Loucy (cell line): ENCODE results near the gene KLK15.

Experiments
- H2AFZ ChIP-seq: fragments of 200-600 bp; sonication (generic); 2 replicates; pipeline ENCODE4 v1.6.0; 2016; ENCODE audit warnings: antibody characterized with exemption, mild to moderate bottlenecking, low read length, moderate library complexity
- H3F3A ChIP-seq: fragments of 200-600 bp; 2 replicates; pipeline ENCODE4 v1.6.0; 2016; ENCODE audit warnings: antibody characterized with exemption, low read depth, mild to moderate bottlenecking
- H3K27me3 ChIP-seq: fragments of 200-600 bp; sonication (generic); 2 replicates; pipeline ENCODE4 v1.6.1; 2014; ENCODE audit warnings: low read length, mild to moderate bottlenecking; ENCODE audit not compliant: insufficient read depth, poor library complexity, severe bottlenecking
- H3K36me3 ChIP-seq: fragments of 200-600 bp; sonication (generic); 2 replicates; pipeline ENCODE4 v1.6.1; 2016; ENCODE audit warnings: low read length; ENCODE audit not compliant: insufficient read depth
- H3K4me1 ChIP-seq: fragments of 200-600 bp; sonication (generic); 2 replicates; pipeline ENCODE4 v1.5.1; 2014; ENCODE audit warnings: low read length, mild to moderate bottlenecking; ENCODE audit not compliant: insufficient read depth, poor library complexity, severe bottlenecking
- H3K4me2 ChIP-seq: fragments of 200-600 bp; sonication (generic); 2 replicates; pipeline ENCODE4 v1.6.0; 2014; ENCODE audit warnings: antibody characterized with exemption, low read length, low read depth, mild to moderate bottlenecking; ENCODE audit not compliant: poor library complexity, severe bottlenecking
- H3K4me3 ChIP-seq: fragments of 200-600 bp; sonication (generic); 2 replicates; pipeline ENCODE4 v1.5.1; 2014; ENCODE audit warnings: low read length, mild to moderate bottlenecking, mixed read lengths; ENCODE audit not compliant: poor library complexity, severe bottlenecking
- H3K79me2 ChIP-seq: fragments of 200-600 bp; sonication (generic); 2 replicates; pipeline ENCODE4 v1.6.1; 2014; ENCODE audit warnings: low read length; ENCODE audit not compliant: insufficient read depth
- H3K9ac ChIP-seq: fragments of 200-600 bp; sonication (generic); 2 replicates; pipeline ENCODE4 v1.6.0; 2014; ENCODE audit warnings: mild to moderate bottlenecking, low read depth, low read length, moderate library complexity; ENCODE audit not compliant: poor library complexity, severe bottlenecking
- H3K9me2 ChIP-seq: fragments of 200-600 bp; sonication (generic); replicated peaks from 2 replicates; pipeline ENCODE4 v1.6.1; 2016; ENCODE audit warnings: low read depth, low read length, mixed read lengths
- H3K9me3 ChIP-seq: fragments of 200-600 bp; sonication (generic); 2 replicates; pipeline ENCODE4 v1.6.1; 2014; ENCODE audit warnings: mild to moderate bottlenecking, antibody characterized with exemption, low read length, low read depth; ENCODE audit not compliant: insufficient read depth
- H4K20me1 ChIP-seq: fragments of 200-600 bp; sonication (generic); 2 replicates; pipeline ENCODE4 v1.6.0; 2014; ENCODE audit warnings: antibody characterized with exemption, low read length, mild to moderate bottlenecking; ENCODE audit not compliant: insufficient read depth, poor library complexity, severe bottlenecking
- EZH2phosphoT487 ChIP-seq: fragments of 200-600 bp; IDR thresholded peaks from 2 replicates; pipeline ENCODE4 v1.6.1; 2018; ENCODE audit warnings: antibody characterized with exemption, mild to moderate bottlenecking, moderate library complexity, borderline replicate concordance
- TF ChIP-seq, protein P1 (sequence below): fragments of 200-600 bp; sonication (generic); conservative IDR thresholded peaks from 2 replicates; pipeline ENCODE4 v1.5.1; 2014; ENCODE audit warnings: mild to moderate bottlenecking, antibody characterized with exemption, low read length

KLK15 gene

DNA sequence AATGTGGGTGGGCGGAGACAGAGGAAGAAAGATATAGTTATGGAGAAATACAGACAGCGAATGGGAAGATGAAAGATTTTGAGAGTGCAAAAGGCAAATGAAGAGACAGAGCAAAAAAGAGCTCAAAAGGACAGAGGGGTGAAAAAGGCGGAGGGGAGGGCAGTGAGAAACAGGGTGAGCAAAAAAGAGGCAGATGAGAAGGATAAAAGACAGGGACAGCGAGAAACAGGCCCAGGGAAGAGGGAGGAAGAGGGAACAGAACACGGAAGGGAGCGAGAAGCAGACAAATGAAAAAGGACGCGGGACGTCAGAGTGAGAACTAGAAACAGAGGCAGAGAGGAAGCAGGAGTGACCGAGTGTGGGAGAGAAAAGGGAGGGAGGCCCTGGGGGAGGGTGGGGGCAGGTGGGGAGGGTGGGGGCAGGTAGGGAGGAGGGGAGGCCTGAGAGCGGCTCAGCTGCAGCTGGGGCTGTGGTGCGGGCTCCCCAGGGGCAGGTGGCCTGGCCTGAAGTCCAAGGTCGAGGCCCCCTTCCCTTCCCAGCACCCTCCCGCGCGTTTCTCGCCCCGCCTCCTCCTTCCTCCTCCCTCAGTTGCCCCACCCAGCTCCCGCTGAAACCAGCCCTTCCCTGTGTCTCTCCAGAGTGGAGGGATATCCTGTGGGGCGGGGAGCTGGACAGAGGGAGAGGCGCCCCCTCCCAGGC, 12.7 kb downstream of the KLK15 start:
- Histone ChIP-seq H3K27me3 (no peaks in the 10 kb centered on the region), H3K36me3 (no peaks in the 10 kb centered on the region), H3K4me1 (no peaks in the 10 kb centered on the region), H3K4me3 (no peak overlapping the region), H3F3A (no peaks in the 10 kb centered on the region), H3K9me2 (no peaks in the 10 kb centered on the region), H3K4me2 (no peak overlapping the region), H3K79me2 (no peaks in the 10 kb centered on the region), H3K9ac (no peak overlapping the region), H3K9me3 (no peaks in the 10 kb centered on the region), H4K20me1 (no peaks in the 10 kb centered on the region), H2AFZ (peak overlapping the region; percentile 55; the same call in 1 of the 2 replicates)
- no peak for TF ChIP-seq EZH2phosphoT487
- TF ChIP-seq, protein P1, sequence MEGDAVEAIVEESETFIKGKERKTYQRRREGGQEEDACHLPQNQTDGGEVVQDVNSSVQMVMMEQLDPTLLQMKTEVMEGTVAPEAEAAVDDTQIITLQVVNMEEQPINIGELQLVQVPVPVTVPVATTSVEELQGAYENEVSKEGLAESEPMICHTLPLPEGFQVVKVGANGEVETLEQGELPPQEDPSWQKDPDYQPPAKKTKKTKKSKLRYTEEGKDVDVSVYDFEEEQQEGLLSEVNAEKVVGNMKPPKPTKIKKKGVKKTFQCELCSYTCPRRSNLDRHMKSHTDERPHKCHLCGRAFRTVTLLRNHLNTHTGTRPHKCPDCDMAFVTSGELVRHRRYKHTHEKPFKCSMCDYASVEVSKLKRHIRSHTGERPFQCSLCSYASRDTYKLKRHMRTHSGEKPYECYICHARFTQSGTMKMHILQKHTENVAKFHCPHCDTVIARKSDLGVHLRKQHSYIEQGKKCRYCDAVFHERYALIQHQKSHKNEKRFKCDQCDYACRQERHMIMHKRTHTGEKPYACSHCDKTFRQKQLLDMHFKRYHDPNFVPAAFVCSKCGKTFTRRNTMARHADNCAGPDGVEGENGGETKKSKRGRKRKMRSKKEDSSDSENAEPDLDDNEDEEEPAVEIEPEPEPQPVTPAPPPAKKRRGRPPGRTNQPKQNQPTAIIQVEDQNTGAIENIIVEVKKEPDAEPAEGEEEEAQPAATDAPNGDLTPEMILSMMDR = no peak

DNA sequence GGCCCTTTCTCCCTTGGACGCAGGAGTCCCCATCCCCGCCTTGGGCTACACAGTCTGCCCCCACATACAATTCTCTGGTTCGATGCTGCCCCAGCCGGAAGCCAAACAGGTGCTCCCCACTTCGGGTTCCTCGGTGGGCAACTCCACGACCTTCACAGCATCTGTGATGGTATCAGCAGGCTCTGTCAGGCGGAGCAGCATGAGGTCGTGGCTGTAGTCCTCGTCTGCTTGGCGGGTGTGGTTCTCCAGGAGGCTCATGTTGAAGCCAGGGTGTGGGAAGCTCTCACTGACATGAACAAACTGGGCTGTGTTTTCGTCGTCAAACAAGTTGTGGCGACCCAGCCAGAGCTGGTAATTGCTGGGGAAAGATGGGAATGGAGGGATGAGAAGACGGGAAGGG, 13.3 kb downstream of the KLK15 start:
- Histone ChIP-seq H3F3A (no peaks in the 10 kb centered on the region), H3K36me3 (no peaks in the 10 kb centered on the region), H3K4me2 (no peak overlapping the region), H3K27me3 (no peaks in the 10 kb centered on the region), H2AFZ (no peak overlapping the region), H3K4me3 (no peak overlapping the region), H3K79me2 (no peaks in the 10 kb centered on the region), H3K4me1 (no peaks in the 10 kb centered on the region), H4K20me1 (no peaks in the 10 kb centered on the region), H3K9ac (no peak overlapping the region), H3K9me3 (no peaks in the 10 kb centered on the region), H3K9me2 (no peaks in the 10 kb centered on the region)
- TF ChIP-seq EZH2phosphoT487 = no peak
- TF ChIP-seq, protein P1 = no peak

DNA sequence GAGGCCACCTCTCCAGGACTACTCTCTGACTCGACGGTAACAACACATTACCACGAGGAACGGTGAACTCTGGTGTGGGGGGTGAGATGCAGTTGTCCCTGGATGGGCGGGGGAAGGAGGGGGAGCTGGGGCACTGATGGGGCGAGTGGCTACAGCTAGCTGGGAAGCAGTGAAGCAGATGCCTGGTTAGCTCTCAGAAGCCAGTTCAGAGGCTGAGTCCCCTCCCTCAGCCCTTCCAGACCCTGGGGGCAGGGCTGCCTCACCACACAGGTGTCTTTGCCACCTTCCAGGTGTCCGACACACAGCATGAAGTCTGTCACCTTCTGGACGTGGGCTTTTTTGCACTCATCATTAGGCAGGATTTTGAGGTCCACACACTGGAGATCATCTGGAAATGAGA, 13.7 kb downstream of the KLK15 start:
- H2AFZ ChIP-seq = no peak overlapping the region
- TF ChIP-seq, protein P1 = no peak
- TF ChIP-seq EZH2phosphoT487 = no peak
- no peaks in the 10 kb centered on the region for H3K36me3 ChIP-seq
- H3K4me2 ChIP-seq = no peak overlapping the region
- no peaks in the 10 kb centered on the region for H3K4me1 ChIP-seq
- H3K27me3 ChIP-seq = no peaks in the 10 kb centered on the region
- H3K79me2 ChIP-seq = no peaks in the 10 kb centered on the region
- no peaks in the 10 kb centered on the region for H3K9me2 ChIP-seq
- H3F3A ChIP-seq = no peaks in the 10 kb centered on the region
- H4K20me1 ChIP-seq = no peaks in the 10 kb centered on the region
- no peaks in the 10 kb centered on the region for H3K9me3 ChIP-seq
- no peak overlapping the region for H3K4me3 ChIP-seq
- H3K9ac ChIP-seq = no peak overlapping the region
